ENCODE results near the gene POPDC3.

DNA sequence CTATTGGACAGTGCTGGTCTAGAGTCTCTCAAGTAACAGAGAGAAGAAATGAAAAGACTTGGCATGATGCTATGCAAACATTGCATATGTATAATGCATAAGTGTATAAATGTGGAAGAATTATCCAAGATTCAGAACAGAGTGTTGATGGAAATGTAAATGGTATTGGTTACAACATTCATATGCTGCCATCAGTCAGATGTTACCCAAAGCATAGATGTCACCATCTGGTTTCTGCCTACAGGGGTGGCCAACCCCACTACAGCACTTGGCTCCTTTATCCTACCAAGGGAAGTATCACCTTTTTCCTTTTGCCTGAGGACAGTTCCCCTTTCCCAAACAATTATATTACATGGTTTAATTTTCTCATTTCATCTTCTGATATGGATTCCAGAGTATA, 11.9 kb downstream of the POPDC3 start:
- TF ChIP-seq, protein P1, sequence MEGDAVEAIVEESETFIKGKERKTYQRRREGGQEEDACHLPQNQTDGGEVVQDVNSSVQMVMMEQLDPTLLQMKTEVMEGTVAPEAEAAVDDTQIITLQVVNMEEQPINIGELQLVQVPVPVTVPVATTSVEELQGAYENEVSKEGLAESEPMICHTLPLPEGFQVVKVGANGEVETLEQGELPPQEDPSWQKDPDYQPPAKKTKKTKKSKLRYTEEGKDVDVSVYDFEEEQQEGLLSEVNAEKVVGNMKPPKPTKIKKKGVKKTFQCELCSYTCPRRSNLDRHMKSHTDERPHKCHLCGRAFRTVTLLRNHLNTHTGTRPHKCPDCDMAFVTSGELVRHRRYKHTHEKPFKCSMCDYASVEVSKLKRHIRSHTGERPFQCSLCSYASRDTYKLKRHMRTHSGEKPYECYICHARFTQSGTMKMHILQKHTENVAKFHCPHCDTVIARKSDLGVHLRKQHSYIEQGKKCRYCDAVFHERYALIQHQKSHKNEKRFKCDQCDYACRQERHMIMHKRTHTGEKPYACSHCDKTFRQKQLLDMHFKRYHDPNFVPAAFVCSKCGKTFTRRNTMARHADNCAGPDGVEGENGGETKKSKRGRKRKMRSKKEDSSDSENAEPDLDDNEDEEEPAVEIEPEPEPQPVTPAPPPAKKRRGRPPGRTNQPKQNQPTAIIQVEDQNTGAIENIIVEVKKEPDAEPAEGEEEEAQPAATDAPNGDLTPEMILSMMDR (IDR thresholded peaks at IDR 0.05): no peak
- TF ChIP-seq POLR2A (IDR thresholded peaks at IDR 0.05): no peak
- no peak for TF ChIP-seq EP300 (IDR thresholded peaks at IDR 0.05)
